ENCODE results near the gene ME3.

ME3 gene

DNA sequence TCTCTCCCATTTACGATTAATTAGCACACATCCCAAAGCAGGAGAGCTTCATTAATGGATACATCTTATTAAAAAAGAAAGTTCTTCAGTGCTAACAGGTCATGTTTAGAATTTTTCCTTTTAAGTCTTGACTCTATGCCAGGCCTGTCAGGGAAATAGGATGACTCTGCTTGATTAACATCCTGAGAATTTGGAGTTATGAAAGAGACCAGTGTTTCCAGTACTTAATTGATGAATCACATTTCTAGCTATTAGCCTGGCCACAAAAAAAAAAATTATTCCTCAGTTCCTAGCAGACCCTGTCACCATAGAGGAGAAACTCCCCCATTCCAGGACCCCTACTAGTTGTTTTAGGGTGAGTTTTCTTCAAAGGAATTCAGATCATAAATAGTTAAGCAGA is 23.6 kb upstream of the ME3 start:
- DNase-seq (ENCODE audit: low read depth) = peak; percentile 81
- no peak for TF ChIP-seq CTCF (IDR thresholded peaks at IDR 0.05; ENCODE audit: control insufficient read depth, insufficient read depth, low read depth, low read length, missing control alignments)
- H3K4me3 ChIP-seq (ENCODE audit: control insufficient read depth, low read depth, low read length) = no peak overlapping the region

DNA sequence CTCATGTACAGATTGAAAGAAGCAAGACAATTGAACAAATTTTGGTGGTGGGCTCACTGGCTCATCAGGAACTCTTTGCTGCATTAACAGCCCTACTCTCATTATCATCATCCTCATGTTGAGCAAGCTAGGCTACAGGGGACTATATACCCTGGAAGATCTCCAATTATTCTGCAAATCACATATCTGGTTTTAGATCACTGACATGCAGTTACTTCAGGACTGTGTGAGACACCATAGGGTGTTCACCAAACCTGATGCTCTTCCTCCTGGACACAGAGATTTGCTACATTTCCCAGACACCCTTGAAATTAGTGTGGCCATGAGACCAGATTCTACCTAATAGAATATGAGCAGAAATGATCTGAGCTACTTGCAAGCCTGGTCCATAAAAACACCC is 23.0 kb upstream of the ME3 start:
- no peak for TF ChIP-seq CTCF (IDR thresholded peaks at IDR 0.05; ENCODE audit: control insufficient read depth, insufficient read depth, low read depth, low read length, missing control alignments)
- H3K4me3 ChIP-seq (ENCODE audit: control insufficient read depth, low read depth, low read length) = no peak overlapping the region
- no peak for DNase-seq (ENCODE audit: low read depth)

- DNase-seq (ENCODE audit: low read depth) = no peak
- no peak overlapping the region for H3K4me3 ChIP-seq (ENCODE audit: control insufficient read depth, low read depth, low read length)
- no peak for TF ChIP-seq CTCF (IDR thresholded peaks at IDR 0.05; ENCODE audit: control insufficient read depth, insufficient read depth, low read depth, low read length, missing control alignments)
These were observed 21.1 kb upstream of the ME3 start for GRCh38 chr11:86693518-86693917.

- no peak for DNase-seq (ENCODE audit: low read depth)
- no peak overlapping the region for H3K4me3 ChIP-seq (ENCODE audit: control insufficient read depth, low read depth, low read length)
- TF ChIP-seq CTCF (IDR thresholded peaks at IDR 0.05; ENCODE audit: control insufficient read depth, insufficient read depth, low read depth, low read length, missing control alignments) = no peak
These were observed 20.3 kb upstream of the ME3 start for GRCh38 chr11:86692746-86693145.

DNA sequence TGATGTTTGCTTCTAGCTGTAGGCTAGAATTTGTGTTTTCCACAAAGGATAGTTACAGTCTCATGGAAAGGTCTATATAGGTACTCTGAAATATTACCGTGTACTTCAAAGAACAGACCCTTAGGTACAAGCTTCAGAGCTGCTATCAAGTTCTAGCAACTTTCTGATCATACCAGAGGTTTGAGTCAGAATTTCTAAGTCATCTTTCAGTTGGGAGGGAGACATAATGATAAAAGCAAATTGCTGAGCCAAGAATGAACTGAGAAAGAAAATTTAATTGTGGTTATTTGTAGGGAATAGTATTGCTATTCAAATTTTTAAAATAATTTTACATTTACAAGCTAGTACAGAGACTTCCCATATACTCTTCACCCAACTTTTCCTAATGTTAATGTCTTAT is 19.9 kb upstream of the ME3 start:
- TF ChIP-seq CTCF (IDR thresholded peaks at IDR 0.05; ENCODE audit: control insufficient read depth, insufficient read depth, low read depth, low read length, missing control alignments) = no peak
- no peak for DNase-seq (ENCODE audit: low read depth)
- no peak overlapping the region for H3K4me3 ChIP-seq (ENCODE audit: control insufficient read depth, low read depth, low read length)

DNA sequence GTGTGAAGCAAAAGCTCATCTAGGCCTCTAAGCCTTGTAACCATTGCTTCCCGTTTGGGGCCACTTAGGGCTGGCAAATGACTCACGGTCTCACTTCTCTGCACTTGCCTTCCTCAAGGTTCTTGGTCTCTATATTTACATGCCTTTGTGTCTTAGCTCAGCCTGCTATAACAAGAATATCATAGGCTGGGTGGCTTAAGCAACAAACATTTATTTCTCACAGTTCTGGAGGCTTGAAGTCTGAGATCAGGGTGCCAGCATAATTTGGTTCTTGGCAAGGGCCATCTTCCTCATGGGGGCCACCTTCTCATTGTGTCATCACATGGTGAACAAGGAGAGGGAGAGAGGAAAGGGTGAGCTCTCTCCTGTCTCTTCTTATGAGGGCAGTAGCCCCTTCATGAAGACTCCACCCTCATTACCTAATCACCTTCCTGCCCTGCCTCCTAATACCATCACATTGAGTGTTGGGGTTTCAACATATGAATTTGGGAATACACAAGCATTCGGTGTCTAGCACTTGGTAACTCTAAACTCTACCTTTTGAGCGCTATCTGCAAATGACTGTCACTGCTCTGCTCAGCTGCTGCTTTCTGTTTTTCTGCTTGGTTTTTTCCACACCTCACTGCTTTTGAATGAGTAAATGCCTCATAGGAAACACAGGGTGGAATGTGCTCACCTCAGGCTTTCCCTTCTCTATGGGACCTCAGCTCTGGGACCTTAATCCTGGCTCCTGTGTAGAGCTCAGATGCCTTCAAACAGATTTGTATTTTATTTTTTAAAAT is 16.2 kb upstream of the ME3 start:
- no peak for TF ChIP-seq CTCF (IDR thresholded peaks at IDR 0.05; ENCODE audit: control insufficient read depth, insufficient read depth, low read depth, low read length, missing control alignments)
- peak; percentile 49 for DNase-seq (ENCODE audit: low read depth)
- no peak overlapping the region for H3K4me3 ChIP-seq (ENCODE audit: control insufficient read depth, low read depth, low read length)

Measured in AG09309 (cell line).